Uterus (tissue), 2 donors: ENCODE data around the gene FHIT.

Source experiments
- CTCF ChIP-seq, 4 experiments: fragments of 200-600 bp in 2 of 4; fragments of 450-650 bp in 2 of 4; sonication (generic) in 2 of 4; IDR thresholded peaks; one replicate each; pipeline ENCODE4 v1.5.1; 2016 to 2019; ENCODE audit warnings: antibody characterized with exemption in 4 of 4, mild to moderate bottlenecking in 2 of 4, moderate library complexity in 1 of 4
- POLR2A ChIP-seq, 2 donors: fragments of 450-650 bp; IDR thresholded peaks; one replicate each; pipeline ENCODE4 v1.6.1; 2016; ENCODE audit warnings: antibody characterized with exemption in 2 of 2, mild to moderate bottlenecking in 1 of 2, moderate library complexity in 1 of 2

DNA sequence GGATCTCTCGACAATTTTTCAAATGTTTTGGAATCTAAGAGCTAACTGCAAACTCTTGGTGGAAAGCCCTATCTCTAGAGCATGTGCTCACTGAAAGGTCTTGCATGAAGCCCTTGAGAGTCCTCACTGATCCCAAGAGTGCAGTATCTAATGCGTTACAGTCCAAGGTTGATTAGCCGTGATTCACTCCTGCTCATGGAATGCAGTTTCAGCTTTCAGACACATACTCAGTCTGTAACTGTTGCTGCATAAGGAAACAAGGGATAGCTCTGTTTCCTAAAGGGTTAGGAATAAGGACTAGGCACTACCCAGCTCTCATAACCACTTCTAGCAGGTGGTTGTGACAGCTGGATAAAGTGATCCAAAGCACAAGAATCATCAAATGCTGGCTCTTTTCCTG lies 1514.0 kb downstream of the FHIT start:
- TF ChIP-seq POLR2A (IDR thresholded peaks at IDR 0.05) (no peak), CTCF (IDR thresholded peaks at IDR 0.05) (no peak)
